ENCODE measurements around the gene GNB1L.

GNB1L gene

DNA sequence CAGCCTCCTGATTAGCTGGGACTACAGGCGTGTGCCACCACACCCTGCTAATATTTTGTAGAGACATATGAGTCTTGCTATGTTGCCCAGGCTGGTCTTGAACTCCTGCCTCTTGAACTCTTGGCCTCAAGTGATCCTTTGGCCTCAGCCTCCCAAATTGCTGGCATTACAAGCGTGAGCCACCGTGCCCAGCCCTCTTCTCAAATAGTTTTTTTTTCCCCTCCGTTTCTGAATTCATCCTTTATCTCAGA, 82.3 kb downstream of the GNB1L start:
- TF ChIP-seq ZNF274 (IDR thresholded peaks at IDR 0.05; ENCODE audit: low read depth, low read length) = no peak
- no peak for TF ChIP-seq YY1 (IDR thresholded peaks at IDR 0.05; ENCODE audit: insufficient read depth, insufficient read length)
- H3K27me3 ChIP-seq (ENCODE audit: insufficient read depth, insufficient read length) = peaks cover 18% of the 10 kb centered on the region
- no peak overlapping the region for H3K9ac ChIP-seq (ENCODE audit: insufficient read length, low read depth)
- H3K9me3 ChIP-seq (ENCODE audit: insufficient read depth, low read length) = no peaks in the 10 kb centered on the region
- H3K36me3 ChIP-seq (ENCODE audit: insufficient read depth, insufficient read length, low read length) = no peaks in the 10 kb centered on the region
- H3K4me3 ChIP-seq (ENCODE audit: insufficient read length, low read depth) = no peak overlapping the region
- H3K4me1 ChIP-seq (ENCODE audit: insufficient read depth, insufficient read length) = peaks cover 8% of the 10 kb centered on the region
- DNase-seq (ENCODE audit: low read depth, low spot score) = no peak

DNA sequence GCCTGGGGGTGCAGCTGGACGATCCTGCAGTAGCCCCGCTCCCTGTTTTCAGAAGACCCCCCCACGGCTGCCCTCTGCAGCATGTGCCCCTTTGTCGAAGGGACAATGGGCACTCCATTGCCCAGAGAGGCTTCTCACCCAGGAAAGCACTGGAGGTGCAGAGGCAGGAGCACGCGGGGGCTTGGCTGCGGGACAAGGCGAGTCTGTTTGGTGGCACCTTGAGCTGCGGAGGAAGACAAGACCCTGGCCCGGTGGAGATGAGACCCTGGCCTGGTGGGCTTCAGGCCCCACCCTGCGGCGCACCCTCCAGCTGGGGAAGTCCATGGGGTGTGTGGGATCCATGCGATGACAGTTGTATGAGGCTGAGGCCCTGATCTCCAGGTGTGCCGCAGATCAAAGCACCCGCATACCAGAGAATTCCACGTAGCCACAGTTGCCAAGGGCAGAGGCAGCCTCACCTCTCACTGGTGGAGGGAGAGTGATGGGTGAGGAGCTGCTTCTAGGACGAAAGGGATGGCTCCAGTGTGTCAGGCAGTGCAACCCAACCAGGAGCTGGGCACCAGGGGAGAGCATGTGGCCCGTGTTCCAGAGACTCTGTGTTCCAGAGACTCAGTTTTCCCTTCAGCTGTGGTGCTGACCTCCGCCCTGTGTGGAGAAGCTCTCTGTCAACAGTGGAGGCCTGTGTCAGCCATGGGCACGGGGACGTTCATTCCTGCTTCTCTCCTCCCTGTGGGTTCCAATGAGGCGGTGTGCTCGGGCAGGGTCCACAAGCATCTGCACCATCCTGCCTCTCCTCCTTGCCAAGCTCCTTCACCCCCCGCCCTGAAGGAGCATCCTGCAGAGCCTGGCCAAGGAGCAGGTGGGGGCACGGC, 84.1 kb downstream of the GNB1L start:
- H3K4me1 ChIP-seq (ENCODE audit: insufficient read depth, insufficient read length) = peaks cover 8% of the 10 kb centered on the region
- no peak for DNase-seq (ENCODE audit: low read depth, low spot score)
- H3K36me3 ChIP-seq (ENCODE audit: insufficient read depth, insufficient read length, low read length) = no peaks in the 10 kb centered on the region
- peaks cover 35% of the 10 kb centered on the region for H3K27me3 ChIP-seq (ENCODE audit: insufficient read depth, insufficient read length)
- no peak overlapping the region for H3K9ac ChIP-seq (ENCODE audit: insufficient read length, low read depth)
- no peak for TF ChIP-seq ZNF274 (IDR thresholded peaks at IDR 0.05; ENCODE audit: low read depth, low read length)
- no peak for TF ChIP-seq SUZ12 (IDR thresholded peaks at IDR 0.05; ENCODE audit: extremely low read depth, insufficient read depth, insufficient read length)
- no peak for TF ChIP-seq YY1 (IDR thresholded peaks at IDR 0.05; ENCODE audit: insufficient read depth, insufficient read length)
- H3K9me3 ChIP-seq (ENCODE audit: insufficient read depth, low read length) = no peaks in the 10 kb centered on the region
- H3K4me3 ChIP-seq (ENCODE audit: insufficient read length, low read depth) = no peak overlapping the region

DNA sequence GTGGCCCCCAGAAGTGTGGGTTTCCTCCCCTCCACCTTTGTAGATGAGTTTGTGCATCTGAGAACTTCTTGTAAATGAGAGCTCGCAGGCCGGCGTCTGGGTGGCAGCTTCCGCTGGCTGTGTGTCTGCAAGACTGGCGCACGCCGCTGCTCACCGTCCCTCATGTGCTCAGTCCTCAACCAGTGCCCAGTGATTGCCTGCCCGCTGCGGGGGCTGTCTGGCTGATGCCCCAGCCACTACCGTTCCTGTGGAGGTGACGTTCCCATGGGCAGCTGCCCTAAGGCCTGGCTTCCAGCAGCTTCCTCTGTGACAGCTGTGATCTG, 85.3 kb downstream of the GNB1L start:
- H3K36me3 ChIP-seq (ENCODE audit: insufficient read depth, insufficient read length, low read length) = no peaks in the 10 kb centered on the region
- H3K9ac ChIP-seq (ENCODE audit: insufficient read length, low read depth) = no peak overlapping the region
- H3K4me1 ChIP-seq (ENCODE audit: insufficient read depth, insufficient read length) = peaks cover 8% of the 10 kb centered on the region
- no peak for DNase-seq (ENCODE audit: low read depth, low spot score)
- no peak overlapping the region for H3K4me3 ChIP-seq (ENCODE audit: insufficient read length, low read depth)
- H3K9me3 ChIP-seq (ENCODE audit: insufficient read depth, low read length) = no peaks in the 10 kb centered on the region
- peaks cover 47% of the 10 kb centered on the region for H3K27me3 ChIP-seq (ENCODE audit: insufficient read depth, insufficient read length)
- TF ChIP-seq YY1 (IDR thresholded peaks at IDR 0.05; ENCODE audit: insufficient read depth, insufficient read length) (no peak), SUZ12 (IDR thresholded peaks at IDR 0.05; ENCODE audit: extremely low read depth, insufficient read depth, insufficient read length) (no peak)

DNA sequence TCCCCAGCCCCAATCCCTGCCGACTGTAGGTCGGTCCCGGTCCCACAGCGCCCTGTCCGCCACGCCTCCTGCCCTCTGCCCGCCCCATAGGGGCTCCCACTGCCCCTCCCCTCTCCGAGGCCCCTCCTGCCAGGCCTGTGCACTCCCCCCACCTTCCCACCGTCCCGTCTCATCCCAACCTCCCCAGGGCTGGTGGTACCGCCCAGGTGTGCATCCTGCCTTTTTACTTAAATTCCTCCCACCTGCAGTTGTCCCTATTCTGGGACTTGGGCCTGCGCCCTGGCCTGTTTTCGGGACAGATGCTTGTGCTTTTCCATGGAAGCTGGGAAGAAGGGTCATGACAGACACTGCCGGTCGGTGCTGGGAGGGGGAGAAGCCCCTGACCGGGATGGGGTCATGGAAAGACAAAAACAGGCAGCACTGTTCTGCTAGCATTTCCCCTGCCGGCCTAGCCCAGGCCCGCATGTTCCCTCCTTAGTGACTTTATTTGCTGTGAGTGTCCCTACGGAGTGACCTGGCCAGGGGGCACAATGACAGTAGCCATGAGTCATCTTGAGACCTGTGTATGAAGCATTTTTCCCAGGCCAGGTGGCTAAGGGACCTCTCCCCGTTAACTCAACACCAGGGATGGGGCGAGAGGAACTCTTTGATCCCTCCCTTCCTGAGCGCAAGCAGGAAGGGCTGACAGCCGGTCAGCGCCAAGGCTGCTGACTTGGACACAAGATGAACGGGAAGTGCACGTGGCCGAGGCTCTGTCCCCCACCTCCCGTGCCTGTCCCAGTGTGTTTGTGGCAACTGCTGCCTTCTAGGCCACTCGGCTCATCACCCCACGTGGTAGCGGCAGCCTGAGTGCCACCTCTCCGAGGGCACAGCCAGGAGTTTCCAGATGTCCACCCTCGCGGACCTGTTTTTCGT, 87.0 kb downstream of the GNB1L start:
- H3K9ac ChIP-seq (ENCODE audit: insufficient read length, low read depth) = no peak overlapping the region
- no peaks in the 10 kb centered on the region for H3K9me3 ChIP-seq (ENCODE audit: insufficient read depth, low read length)
- H3K27me3 ChIP-seq (ENCODE audit: insufficient read depth, insufficient read length) = peaks cover 64% of the 10 kb centered on the region
- H3K36me3 ChIP-seq (ENCODE audit: insufficient read depth, insufficient read length, low read length) = no peaks in the 10 kb centered on the region
- TF ChIP-seq ZNF274 (IDR thresholded peaks at IDR 0.05; ENCODE audit: low read depth, low read length) (no peak), YY1 (IDR thresholded peaks at IDR 0.05; ENCODE audit: insufficient read depth, insufficient read length) (no peak)
- no peak for DNase-seq (ENCODE audit: low read depth, low spot score)
- H3K4me1 ChIP-seq (ENCODE audit: insufficient read depth, insufficient read length) = peaks cover 8% of the 10 kb centered on the region
- H3K4me3 ChIP-seq (ENCODE audit: insufficient read length, low read depth) = no peak overlapping the region

DNA sequence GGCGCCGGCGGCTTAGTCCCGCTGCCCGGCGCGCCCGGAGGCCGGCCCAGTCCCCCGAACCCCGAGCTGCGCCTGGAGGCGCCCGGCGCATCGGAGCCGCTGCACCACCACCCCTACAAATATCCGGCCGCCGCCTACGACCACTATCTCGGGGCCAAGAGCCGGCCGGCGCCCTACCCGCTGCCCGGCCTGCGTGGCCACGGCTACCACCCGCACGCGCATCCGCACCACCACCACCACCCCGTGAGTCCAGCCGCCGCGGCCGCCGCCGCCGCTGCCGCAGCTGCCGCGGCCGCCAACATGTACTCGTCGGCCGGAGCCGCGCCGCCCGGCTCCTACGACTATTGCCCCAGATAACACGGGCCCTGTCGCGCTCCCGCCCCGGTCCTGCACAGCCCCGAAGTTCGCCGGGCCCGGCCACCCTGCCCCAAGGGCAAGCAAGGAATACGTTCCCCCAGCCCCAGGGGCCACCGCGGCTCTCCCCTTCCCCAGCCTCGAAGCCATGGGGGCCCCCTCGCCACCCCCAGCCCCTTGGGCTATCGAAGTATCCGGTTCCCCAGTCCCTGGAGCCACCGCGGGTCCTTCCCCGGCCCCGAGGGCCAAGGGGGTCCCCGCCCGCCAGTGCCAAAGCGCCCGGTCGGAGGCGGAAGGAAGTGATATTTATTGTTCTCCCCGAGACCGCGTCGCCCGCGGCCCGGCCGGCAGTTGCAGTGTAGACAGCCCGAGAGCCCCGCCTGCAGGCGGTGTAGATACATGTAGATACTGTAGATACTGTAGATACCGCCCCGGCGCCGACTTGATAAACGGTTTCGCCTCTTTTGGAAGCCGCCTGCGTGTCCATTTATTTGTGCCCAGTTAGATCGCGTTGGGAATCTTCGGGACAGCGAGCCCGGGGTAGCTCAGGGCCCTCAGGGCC, 87.9 kb downstream of the GNB1L start:
- DNase-seq (ENCODE audit: low read depth, low spot score) = no peak
- peaks cover 11% of the 10 kb centered on the region for H3K4me1 ChIP-seq (ENCODE audit: insufficient read depth, insufficient read length)

DNA sequence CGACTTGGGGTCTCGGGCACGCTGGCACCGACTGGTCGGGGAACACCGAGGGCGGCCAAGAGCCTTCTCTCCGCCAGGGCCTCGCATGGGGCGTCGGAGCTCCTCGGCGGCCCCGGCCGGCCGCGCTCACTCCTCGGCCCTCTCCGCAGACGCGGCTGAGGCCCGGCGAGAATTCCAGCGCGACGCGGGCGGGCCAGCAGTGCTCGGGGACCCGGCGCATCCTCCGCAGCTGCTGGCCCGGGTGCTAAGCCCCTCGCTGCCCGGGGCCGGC, 88.5 kb downstream of the GNB1L start:
- H3K27me3 ChIP-seq (ENCODE audit: insufficient read depth, insufficient read length) = peaks cover 79% of the 10 kb centered on the region
- H3K36me3 ChIP-seq (ENCODE audit: insufficient read depth, insufficient read length, low read length) = no peaks in the 10 kb centered on the region
- TF ChIP-seq SUZ12 (IDR thresholded peaks at IDR 0.05; ENCODE audit: extremely low read depth, insufficient read depth, insufficient read length) = no peak
- no peak for TF ChIP-seq ZNF274 (IDR thresholded peaks at IDR 0.05; ENCODE audit: low read depth, low read length)
- no peak for TF ChIP-seq YY1 (IDR thresholded peaks at IDR 0.05; ENCODE audit: insufficient read depth, insufficient read length)
- H3K9me3 ChIP-seq (ENCODE audit: insufficient read depth, low read length) = no peaks in the 10 kb centered on the region
- no peak overlapping the region for H3K9ac ChIP-seq (ENCODE audit: insufficient read length, low read depth)
- H3K4me1 ChIP-seq (ENCODE audit: insufficient read depth, insufficient read length) = peaks cover 11% of the 10 kb centered on the region
- peak overlapping the region; percentile 24 for H3K4me3 ChIP-seq (ENCODE audit: insufficient read length, low read depth)
- DNase-seq (ENCODE audit: low read depth, low spot score) = no peak

More for the DNA sequence above, 87.9 kb downstream of the GNB1L start:
- Histone ChIP-seq H3K36me3 (ENCODE audit: insufficient read depth, insufficient read length, low read length) (no peaks in the 10 kb centered on the region), H3K9me3 (ENCODE audit: insufficient read depth, low read length) (no peaks in the 10 kb centered on the region), H3K4me3 (ENCODE audit: insufficient read length, low read depth) (peak overlapping the region; percentile 24), H3K9ac (ENCODE audit: insufficient read length, low read depth) (peak overlapping the region; percentile 32), H3K27me3 (ENCODE audit: insufficient read depth, insufficient read length) (peaks cover 73% of the 10 kb centered on the region)
- TF ChIP-seq YY1 (IDR thresholded peaks at IDR 0.05; ENCODE audit: insufficient read depth, insufficient read length) (no peak), SUZ12 (IDR thresholded peaks at IDR 0.05; ENCODE audit: extremely low read depth, insufficient read depth, insufficient read length) (no peak), ZNF274 (IDR thresholded peaks at IDR 0.05; ENCODE audit: low read depth, low read length) (no peak)

Measured in NT2/D1 (cell line).